Fibroblast of skin of right quadriceps (primary cell): ENCODE results near the gene LRRC57.
A peak's percentile ranks its signal among the peaks of the same experiment; 100 is the strongest.

Experiments
- DNase-seq: peaks from one replicate; pipeline ENCODE4 v3.0.0-alpha.2; 2013

Gene LRRC57

GRCh38 chr15:42490671-42491538, 57.7 kb downstream of the LRRC57 start, which contains the start of gene ZNF106:
Gene ZNF106 (minus strand): TSS chr15:42491141. CDS start chr15:42472289, 18,852 bp downstream.
- DNase-seq, result peak; percentile 94

GRCh38 chr15:42490291-42490670, 58.3 kb downstream of the LRRC57 start:
- no peak for DNase-seq
